Hepatocyte (in vitro differentiated cells): Measurements from ENCODE around the gene HYI. TPM values are rescaled to one million over a fixed set of nuclear protein-coding genes. Genes with fewer than 3 reads are reported as not detected.

Source experiments
- DNase-seq: peaks from one replicate; pipeline ENCODE4 v3.0.0-alpha.2; 2016; ENCODE audit warnings: low spot score
- H2AFZ ChIP-seq: fragments of 200-600 bp; sonication (generic); 2 replicates; pipeline ENCODE4 v1.6.0; 2016; ENCODE audit warnings: antibody characterized with exemption, mild to moderate bottlenecking
- H3K27ac ChIP-seq: fragments of 200-600 bp; sonication (generic); 2 replicates; pipeline ENCODE4 v1.5.1; 2016; ENCODE audit warnings: mild to moderate bottlenecking
- H3K27me3 ChIP-seq: fragments of 200-600 bp; sonication (generic); 2 replicates; pipeline ENCODE4 v1.6.1; 2016
- H3K36me3 ChIP-seq: fragments of 200-600 bp; sonication (generic); replicated peaks from 2 replicates; pipeline ENCODE4 v1.5.1; 2016; ENCODE audit warnings: low read depth; ENCODE audit not compliant: insufficient read depth
- H3K4me1 ChIP-seq: fragments of 200-600 bp; sonication (generic); 2 replicates; pipeline ENCODE4 v1.5.1; 2016; ENCODE audit warnings: mild to moderate bottlenecking, moderate library complexity; ENCODE audit not compliant: insufficient read depth
- H3K4me2 ChIP-seq: fragments of 200-600 bp; sonication (generic); 2 replicates; pipeline ENCODE4 v1.6.0; 2016
- H3K4me3 ChIP-seq: fragments of 200-600 bp; sonication (generic); 2 replicates; pipeline ENCODE4 v1.5.1; 2016; ENCODE audit warnings: mild to moderate bottlenecking
- H3K79me2 ChIP-seq: fragments of 200-600 bp; sonication (generic); 2 replicates; pipeline ENCODE4 v1.6.0; 2017; ENCODE audit warnings: mild to moderate bottlenecking
- H3K9me2 ChIP-seq: fragments of 200-600 bp; sonication (generic); replicated peaks from 2 replicates; pipeline ENCODE4 v1.6.0; 2017; ENCODE audit warnings: mild to moderate bottlenecking; ENCODE audit not compliant: insufficient read depth
- H3K9me3 ChIP-seq: fragments of 200-600 bp; sonication (generic); 2 replicates; pipeline ENCODE4 v1.5.1; 2016; ENCODE audit warnings: low read depth, mild to moderate bottlenecking
- H4K20me1 ChIP-seq: fragments of 200-600 bp; sonication (generic); 2 replicates; pipeline ENCODE4 v1.6.0; 2016; ENCODE audit warnings: mild to moderate bottlenecking; ENCODE audit not compliant: insufficient read depth, poor library complexity, severe bottlenecking
- CTCF ChIP-seq: fragments of 200-600 bp; sonication (generic); IDR thresholded peaks from 2 replicates; pipeline ENCODE4 v1.5.1; 2016; ENCODE audit warnings: antibody characterized with exemption, mild to moderate bottlenecking; ENCODE audit not compliant: poor library complexity
- EZH2 ChIP-seq: fragments of 200-600 bp; sonication (generic); IDR thresholded peaks from 2 replicates; pipeline ENCODE4 v1.6.1; 2016; ENCODE audit warnings: antibody characterized with exemption, mild to moderate bottlenecking, borderline replicate concordance
- EZH2phosphoT487 ChIP-seq: fragments of 200-600 bp; sonication (generic); IDR thresholded peaks from one replicate; pipeline ENCODE4 v1.6.1; 2018; ENCODE audit warnings: antibody characterized with exemption, mild to moderate bottlenecking, low read depth, moderate library complexity; ENCODE audit not compliant: unreplicated experiment, severe bottlenecking
- whole genome bisulfite sequencing: methylation state at CpG from one replicate; pipeline ENCODE4 v1.1.6; 2016; ENCODE audit warnings: low lambda C conversion rate; ENCODE audit errors: missing lambda C conversion rate; 5-methylcytosine and 5-hydroxymethylcytosine counted together
- polyA plus RNA-seq: library from polyadenylated mRNA; unstranded; fragments of >200 nt; fragmentation: Nextera tagmentation; extraction: Ambion mirVana; gene quantifications from 2 replicates; pipeline ENCODE4 v1.2.1, GENCODE V29; 2016
- total RNA-seq: library from RNA; depleted of rRNA; stranded (reverse); fragments of >200 nt; gene quantifications from 2 replicates; pipeline ENCODE4 v1.2.3, GENCODE V29; 2014

Gene HYI
- total and polyA plus RNA-seq, 2 experiments from 2014 or later: 30.7 to 37.5 TPM

- no peak for DNase-seq
- no peaks in the 10 kb centered on the region for H4K20me1 ChIP-seq
- no peaks in the 10 kb centered on the region for H3K36me3 ChIP-seq
- no peaks in the 10 kb centered on the region for H3K79me2 ChIP-seq
- H3K4me2 ChIP-seq: no peak overlapping the region
- H3K4me1 ChIP-seq: no peaks in the 10 kb centered on the region
- H3K4me3 ChIP-seq: no peak overlapping the region
- no peaks in the 10 kb centered on the region for H3K27me3 ChIP-seq
- H3K9me3 ChIP-seq: no peaks in the 10 kb centered on the region
- no peaks in the 10 kb centered on the region for H3K9me2 ChIP-seq
- 97% methylated on average over 10 of the region's 10 CpGs for WGBS
- TF ChIP-seq EZH2phosphoT487 (no peak), EZH2 (no peak), CTCF (no peak)
- H2AFZ ChIP-seq: no peak overlapping the region
- no peak overlapping the region for H3K27ac ChIP-seq
Measured at GRCh38 chr1:43445606-43446387, 7.9 kb downstream of the HYI start.

DNA sequence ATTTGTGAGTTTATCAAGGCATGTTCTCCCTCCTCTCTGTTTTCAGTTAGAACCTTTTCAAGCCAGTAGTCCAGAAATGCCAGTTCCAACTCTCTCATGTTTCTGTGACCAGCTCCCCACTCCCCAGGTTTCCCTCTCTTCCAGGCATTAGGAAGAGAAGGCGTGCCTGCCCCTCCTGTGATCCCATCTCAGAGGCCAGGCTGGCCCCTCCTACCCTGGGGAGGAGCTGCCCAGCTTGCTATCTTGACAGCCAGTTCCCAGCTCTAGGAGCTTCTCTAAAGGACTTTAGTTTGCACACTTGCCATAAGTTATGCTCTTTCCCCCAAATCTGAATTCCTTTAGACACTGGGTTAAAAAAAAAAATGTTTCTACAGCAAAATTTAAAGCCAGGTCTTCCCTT, 8.9 kb downstream of the HYI start:
- DNase-seq: no peak
- TF ChIP-seq EZH2phosphoT487 (no peak), EZH2 (no peak), CTCF (no peak)
- 47% methylated on average over 1 of the region's 1 CpG for WGBS

GRCh38 chr1:43444151-43444828, 9.4 kb downstream of the HYI start:
- no peaks in the 10 kb centered on the region for H3K4me1 ChIP-seq
- H3K4me2 ChIP-seq: no peak overlapping the region
- H3K9me3 ChIP-seq: no peaks in the 10 kb centered on the region
- H2AFZ ChIP-seq: no peak overlapping the region
- no peak overlapping the region for H3K27ac ChIP-seq
- no peaks in the 10 kb centered on the region for H3K9me2 ChIP-seq
- H3K4me3 ChIP-seq: no peak overlapping the region
- 89% methylated on average over 13 of the region's 13 CpGs for WGBS
- DNase-seq: no peak
- no peaks in the 10 kb centered on the region for H3K27me3 ChIP-seq
- no peaks in the 10 kb centered on the region for H3K36me3 ChIP-seq
- TF ChIP-seq EZH2 (no peak), CTCF (no peak), EZH2phosphoT487 (no peak)
- no peaks in the 10 kb centered on the region for H3K79me2 ChIP-seq
- no peaks in the 10 kb centered on the region for H4K20me1 ChIP-seq

More for the DNA sequence above, 8.9 kb downstream of the HYI start:
- Histone ChIP-seq H3K27ac (no peak overlapping the region), H4K20me1 (no peaks in the 10 kb centered on the region), H3K4me1 (no peaks in the 10 kb centered on the region), H3K9me3 (no peaks in the 10 kb centered on the region), H2AFZ (no peak overlapping the region), H3K9me2 (no peaks in the 10 kb centered on the region), H3K4me3 (no peak overlapping the region), H3K27me3 (no peaks in the 10 kb centered on the region), H3K79me2 (no peaks in the 10 kb centered on the region), H3K4me2 (no peak overlapping the region), H3K36me3 (no peaks in the 10 kb centered on the region)
